WTC11 (cell line): Measurements from ENCODE around the gene ADA. TPM values are rescaled to one million over a fixed set of nuclear protein-coding genes. Genes with fewer than 3 reads are reported as not detected.

Experiments
- ATAC-seq: fragments of 200-7000 bp; cut with Tn5 transposase; 2 replicates; pipeline ENCODE4 v1.10.0; 2021; ENCODE audit warnings: mild to moderate bottlenecking, moderate library complexity
- CTCF ChIA-PET: fragments of 300-600 bp; sonication (Branson Sonifier 250); formaldehyde crosslinking; loops from one replicate; lab custom pipeline; 2021; ENCODE audit warnings: antibody characterized with exemption; lab: Charles Lee
- POLR2A ChIA-PET: fragments of 350-600 bp; sonication (Branson Sonifier 250); formaldehyde crosslinking; loops from one replicate; lab custom pipeline; 2021; ENCODE audit warnings: antibody characterized with exemption; lab: Charles Lee
- DNase-seq: peaks from one replicate; pipeline ENCODE4 v3.0.0; 2021; ENCODE audit warnings: low spot score
- H3K27ac Mint-ChIP-seq: 2 replicates; pipeline ENCODE4 v1.8.0; 2021; ENCODE audit warnings: mixed read lengths
- H3K27me3 Mint-ChIP-seq: 2 replicates; pipeline ENCODE4 v1.8.0; 2021; ENCODE audit warnings: low read depth, mild to moderate bottlenecking, moderate library complexity, mixed read lengths
- H3K36me3 Mint-ChIP-seq: 2 replicates; pipeline ENCODE4 v1.8.0; 2021; ENCODE audit warnings: mixed read lengths
- H3K4me1 Mint-ChIP-seq: 2 replicates; pipeline ENCODE4 v1.8.0; 2022; ENCODE audit warnings: mixed read lengths
- H3K4me3 Mint-ChIP-seq: 2 replicates; pipeline ENCODE4 v1.8.0; 2021; ENCODE audit warnings: mild to moderate bottlenecking, moderate library complexity, mixed read lengths
- H3K9me3 Mint-ChIP-seq: 2 replicates; pipeline ENCODE4 v1.8.0; 2021; ENCODE audit warnings: mixed read lengths
- ETV6 ChIP-seq: sonication (generic); formaldehyde crosslinking; IDR thresholded peaks from 2 replicates; pipeline ENCODE4 v1.8.1; 2022; ENCODE audit warnings: mild to moderate bottlenecking, missing genetic modification reagents
- FOXP1 ChIP-seq: sonication (generic); formaldehyde crosslinking; IDR thresholded peaks from 2 replicates; pipeline ENCODE4 v1.8.0; 2022; ENCODE audit warnings: missing genetic modification reagents, mild to moderate bottlenecking, moderate library complexity, borderline replicate concordance
- JAZF1 ChIP-seq: fragments of 250-450 bp; sonication (Bioruptor Pico); IDR thresholded peaks from 2 replicates; pipeline ENCODE4 v1.9.0; 2021; ENCODE audit warnings: moderate library complexity, mild to moderate bottlenecking, inconsistent platforms
- MYBL2 ChIP-seq: sonication (generic); formaldehyde crosslinking; IDR thresholded peaks from 2 replicates; pipeline ENCODE4 v1.8.1; 2023; ENCODE audit warnings: mild to moderate bottlenecking, moderate library complexity, missing genetic modification reagents
- NR3C1 ChIP-seq: sonication (generic); formaldehyde crosslinking; conservative IDR thresholded peaks from 2 replicates; pipeline ENCODE4 v1.8.1; 2023; ENCODE audit warnings: low read depth, mild to moderate bottlenecking, missing genetic modification reagents
- TEAD4 ChIP-seq: sonication (generic); formaldehyde crosslinking; IDR thresholded peaks from 2 replicates; pipeline ENCODE4 v1.8.0; 2022; ENCODE audit warnings: mild to moderate bottlenecking, missing genetic modification reagents
- ZNF138 ChIP-seq: sonication (generic); formaldehyde crosslinking; conservative IDR thresholded peaks from 2 replicates; pipeline ENCODE4 v1.8.1; 2022; ENCODE audit warnings: mild to moderate bottlenecking, moderate library complexity, missing genetic modification reagents
- ZNF219 ChIP-seq: sonication (generic); formaldehyde crosslinking; IDR thresholded peaks from 2 replicates; pipeline ENCODE4 v1.8.0; 2023; ENCODE audit warnings: missing genetic modification reagents, mild to moderate bottlenecking, borderline replicate concordance
- total RNA-seq: library from RNA; stranded (reverse); gene quantifications from 3 replicates; pipeline ENCODE4 v1.2.3, GENCODE V29; 2021
- TF ChIP-seq, protein P1 (sequence below): fragments of 250-450 bp; sonication (Bioruptor Pico); conservative IDR thresholded peaks from 2 replicates; pipeline ENCODE4 v1.9.0; 2021; ENCODE audit warnings: mild to moderate bottlenecking
- TF ChIP-seq, protein P2 (sequence below): sonication (generic); formaldehyde crosslinking; IDR thresholded peaks from 2 replicates; pipeline ENCODE4 v1.8.0; 2022; ENCODE audit warnings: mild to moderate bottlenecking, missing genetic modification reagents
- TF ChIP-seq, protein P3 (sequence below): fragments of 250-450 bp; sonication (Bioruptor Pico); IDR thresholded peaks from 2 replicates; pipeline ENCODE4 v1.9.0; 2021; ENCODE audit warnings: moderate library complexity, mild to moderate bottlenecking, inconsistent platforms, borderline replicate concordance
- TF ChIP-seq, protein P4 (sequence below): sonication (generic); formaldehyde crosslinking; IDR thresholded peaks from 2 replicates; pipeline ENCODE4 v1.8.1; 2023; ENCODE audit warnings: mild to moderate bottlenecking, missing genetic modification reagents, moderate library complexity
- TF ChIP-seq, protein P5 (sequence below): fragments of 250-450 bp; sonication (Bioruptor Pico); IDR thresholded peaks from 2 replicates; pipeline ENCODE4 v1.9.0; 2021; ENCODE audit warnings: mild to moderate bottlenecking
- TF ChIP-seq, protein P6 (sequence below): sonication (generic); formaldehyde crosslinking; IDR thresholded peaks from 2 replicates; pipeline ENCODE4 v1.8.1; 2022; ENCODE audit warnings: missing genetic modification reagents, borderline replicate concordance
- TF ChIP-seq, protein P7 (sequence below): fragments of 250-450 bp; sonication (Bioruptor Pico); IDR thresholded peaks from 2 replicates; pipeline ENCODE4 v1.9.0; 2021; ENCODE audit warnings: mild to moderate bottlenecking
- TF ChIP-seq, protein P8 (sequence below): sonication (generic); formaldehyde crosslinking; IDR thresholded peaks from 2 replicates; pipeline ENCODE4 v1.8.0; 2022; ENCODE audit warnings: mild to moderate bottlenecking, missing genetic modification reagents

Gene ADA
- total RNA-seq, 1 experiment from 2014 or later = 19.7 TPM

DNA sequence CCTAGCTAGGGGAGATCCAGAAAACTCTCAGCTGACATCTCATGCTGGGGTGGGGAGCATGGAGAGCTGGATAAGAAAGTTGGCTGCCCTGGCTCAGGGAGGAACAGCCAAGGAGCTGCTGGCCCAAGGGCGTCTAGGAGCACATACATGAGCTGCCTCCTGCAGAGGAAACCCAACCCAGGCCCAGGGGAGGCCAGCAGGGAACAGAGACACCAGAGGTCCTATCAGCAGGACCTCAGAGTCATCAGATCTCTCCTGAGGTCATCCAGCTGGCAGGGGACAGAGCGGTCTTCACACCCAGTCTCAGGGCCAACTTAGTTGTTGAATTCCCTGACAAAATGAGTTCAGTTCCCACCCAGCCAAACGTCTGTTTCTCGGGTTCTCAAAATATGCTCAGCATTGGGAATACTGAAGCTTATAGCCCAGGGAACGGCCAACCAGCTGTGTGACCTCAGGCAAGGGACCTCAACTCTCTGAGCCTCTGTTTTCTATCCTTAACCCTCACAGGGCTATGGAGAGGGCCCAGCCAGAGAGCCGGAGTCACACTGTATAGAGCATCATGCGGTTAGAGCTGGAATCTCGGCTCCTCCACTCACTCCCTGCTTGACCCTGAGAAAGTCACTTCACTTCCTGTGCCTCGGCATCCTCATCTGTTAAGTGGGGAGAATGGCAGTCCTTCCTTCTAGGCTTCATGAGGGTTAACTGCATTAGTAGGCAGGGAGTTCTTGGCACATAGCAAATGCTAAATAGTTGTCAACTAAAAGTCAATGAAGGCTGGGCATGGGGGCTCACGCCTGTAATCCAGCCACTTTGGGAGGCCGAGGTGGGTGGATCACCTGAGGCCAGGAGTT lies 13.8 kb downstream of the ADA start:
- H3K27ac Mint-ChIP-seq = no peak overlapping the region
- H3K4me1 Mint-ChIP-seq = peaks cover 21% of the 10 kb centered on the region
- H3K36me3 Mint-ChIP-seq = peaks cover 23% of the 10 kb centered on the region
- ATAC-seq (no peak), DNase-seq (no peak)
- peaks cover 10% of the 10 kb centered on the region for H3K9me3 Mint-ChIP-seq
- TF ChIP-seq, protein P1, sequence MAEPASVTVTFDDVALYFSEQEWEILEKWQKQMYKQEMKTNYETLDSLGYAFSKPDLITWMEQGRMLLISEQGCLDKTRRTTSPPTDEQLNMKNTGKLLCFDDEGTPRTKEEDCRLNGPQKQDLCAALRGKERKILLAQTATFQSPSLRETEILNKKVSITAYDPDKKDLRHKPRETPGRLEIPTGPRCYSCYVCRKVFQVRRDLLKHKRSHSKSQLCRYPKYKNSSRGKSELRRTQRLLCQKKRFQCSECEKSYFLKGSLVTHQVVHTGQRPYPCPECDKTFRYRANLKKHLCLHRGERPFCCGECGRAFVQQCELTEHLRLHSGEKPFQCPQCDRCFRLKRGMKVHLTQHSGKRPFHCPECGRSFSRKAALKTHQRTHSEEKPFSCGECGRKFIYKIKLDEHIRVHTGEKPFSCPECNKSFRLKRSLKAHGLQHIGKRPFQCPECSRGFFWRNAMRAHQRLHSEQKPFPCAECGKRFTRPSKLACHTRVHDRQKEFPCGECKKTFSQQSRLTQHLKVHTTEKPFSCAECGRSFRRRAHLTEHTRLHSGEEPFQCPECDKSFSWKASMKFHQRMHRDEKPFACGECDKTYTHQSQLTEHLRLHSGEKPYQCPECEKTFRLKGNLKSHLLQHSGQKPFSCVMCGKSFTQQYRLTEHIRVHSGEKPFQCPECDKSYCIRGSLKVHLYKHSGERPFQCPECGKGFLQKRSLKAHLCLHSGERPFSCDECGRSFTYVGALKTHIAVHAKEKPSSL = no peak
- TF ChIP-seq, protein P2, sequence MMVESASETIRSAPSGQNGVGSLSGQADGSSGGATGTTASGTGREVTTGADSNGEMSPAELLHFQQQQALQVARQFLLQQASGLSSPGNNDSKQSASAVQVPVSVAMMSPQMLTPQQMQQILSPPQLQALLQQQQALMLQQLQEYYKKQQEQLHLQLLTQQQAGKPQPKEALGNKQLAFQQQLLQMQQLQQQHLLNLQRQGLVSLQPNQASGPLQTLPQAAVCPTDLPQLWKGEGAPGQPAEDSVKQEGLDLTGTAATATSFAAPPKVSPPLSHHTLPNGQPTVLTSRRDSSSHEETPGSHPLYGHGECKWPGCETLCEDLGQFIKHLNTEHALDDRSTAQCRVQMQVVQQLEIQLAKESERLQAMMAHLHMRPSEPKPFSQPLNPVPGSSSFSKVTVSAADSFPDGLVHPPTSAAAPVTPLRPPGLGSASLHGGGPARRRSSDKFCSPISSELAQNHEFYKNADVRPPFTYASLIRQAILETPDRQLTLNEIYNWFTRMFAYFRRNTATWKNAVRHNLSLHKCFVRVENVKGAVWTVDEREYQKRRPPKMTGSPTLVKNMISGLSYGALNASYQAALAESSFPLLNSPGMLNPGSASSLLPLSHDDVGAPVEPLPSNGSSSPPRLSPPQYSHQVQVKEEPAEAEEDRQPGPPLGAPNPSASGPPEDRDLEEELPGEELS (CRISPR knock-in tag) = no peak
- no peak for TF ChIP-seq TEAD4 (CRISPR knock-in tag)
- TF ChIP-seq, protein P3, sequence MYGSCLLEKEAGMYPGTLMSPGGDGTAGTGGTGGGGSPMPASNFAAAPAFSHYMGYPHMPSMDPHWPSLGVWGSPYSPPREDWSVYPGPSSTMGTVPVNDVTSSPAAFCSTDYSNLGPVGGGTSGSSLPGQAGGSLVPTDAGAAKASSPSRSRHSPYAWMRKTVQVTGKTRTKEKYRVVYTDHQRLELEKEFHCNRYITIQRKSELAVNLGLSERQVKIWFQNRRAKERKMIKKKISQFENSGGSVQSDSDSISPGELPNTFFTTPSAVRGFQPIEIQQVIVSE (CRISPR knock-in tag) = no peak
- TF ChIP-seq, protein P4, sequence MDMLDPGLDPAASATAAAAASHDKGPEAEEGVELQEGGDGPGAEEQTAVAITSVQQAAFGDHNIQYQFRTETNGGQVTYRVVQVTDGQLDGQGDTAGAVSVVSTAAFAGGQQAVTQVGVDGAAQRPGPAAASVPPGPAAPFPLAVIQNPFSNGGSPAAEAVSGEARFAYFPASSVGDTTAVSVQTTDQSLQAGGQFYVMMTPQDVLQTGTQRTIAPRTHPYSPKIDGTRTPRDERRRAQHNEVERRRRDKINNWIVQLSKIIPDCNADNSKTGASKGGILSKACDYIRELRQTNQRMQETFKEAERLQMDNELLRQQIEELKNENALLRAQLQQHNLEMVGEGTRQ (CRISPR knock-in tag) = no peak
- TF ChIP-seq, protein P5, sequence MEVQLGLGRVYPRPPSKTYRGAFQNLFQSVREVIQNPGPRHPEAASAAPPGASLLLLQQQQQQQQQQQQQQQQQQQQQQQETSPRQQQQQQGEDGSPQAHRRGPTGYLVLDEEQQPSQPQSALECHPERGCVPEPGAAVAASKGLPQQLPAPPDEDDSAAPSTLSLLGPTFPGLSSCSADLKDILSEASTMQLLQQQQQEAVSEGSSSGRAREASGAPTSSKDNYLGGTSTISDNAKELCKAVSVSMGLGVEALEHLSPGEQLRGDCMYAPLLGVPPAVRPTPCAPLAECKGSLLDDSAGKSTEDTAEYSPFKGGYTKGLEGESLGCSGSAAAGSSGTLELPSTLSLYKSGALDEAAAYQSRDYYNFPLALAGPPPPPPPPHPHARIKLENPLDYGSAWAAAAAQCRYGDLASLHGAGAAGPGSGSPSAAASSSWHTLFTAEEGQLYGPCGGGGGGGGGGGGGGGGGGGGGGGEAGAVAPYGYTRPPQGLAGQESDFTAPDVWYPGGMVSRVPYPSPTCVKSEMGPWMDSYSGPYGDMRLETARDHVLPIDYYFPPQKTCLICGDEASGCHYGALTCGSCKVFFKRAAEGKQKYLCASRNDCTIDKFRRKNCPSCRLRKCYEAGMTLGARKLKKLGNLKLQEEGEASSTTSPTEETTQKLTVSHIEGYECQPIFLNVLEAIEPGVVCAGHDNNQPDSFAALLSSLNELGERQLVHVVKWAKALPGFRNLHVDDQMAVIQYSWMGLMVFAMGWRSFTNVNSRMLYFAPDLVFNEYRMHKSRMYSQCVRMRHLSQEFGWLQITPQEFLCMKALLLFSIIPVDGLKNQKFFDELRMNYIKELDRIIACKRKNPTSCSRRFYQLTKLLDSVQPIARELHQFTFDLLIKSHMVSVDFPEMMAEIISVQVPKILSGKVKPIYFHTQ (CRISPR knock-in tag) = no peak
- no peak overlapping the region for H3K4me3 Mint-ChIP-seq
- POLR2A ChIA-PET = no interaction called here
- CTCF ChIA-PET = interaction anchor here (1.2 to 2.6 kb wide), 2 partner anchors 10 to 41 kb away, joined by 3 to 7 read pairs; no protein-coding TSS in a partner anchor
- no peaks in the 10 kb centered on the region; the same call in 1 of the 2 replicates for H3K27me3 Mint-ChIP-seq

DNA sequence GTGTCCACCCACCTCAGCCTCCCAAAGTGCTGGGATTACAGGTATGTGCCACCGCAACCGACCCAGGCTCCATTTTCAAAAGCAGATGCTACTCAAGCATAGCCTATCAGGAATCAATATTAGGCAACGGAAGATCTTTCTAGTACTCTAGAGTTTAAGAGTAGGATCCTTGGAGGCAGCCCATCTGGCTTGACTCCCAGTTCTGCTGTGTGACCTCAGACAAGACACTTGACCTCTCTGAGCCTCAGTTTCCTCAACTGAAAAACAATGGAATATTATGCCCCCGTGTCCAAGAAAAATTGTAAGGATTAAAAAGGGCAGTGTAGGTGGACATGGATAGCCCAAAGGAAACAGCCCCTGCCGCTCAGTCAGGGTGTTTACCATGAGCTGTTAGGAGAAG lies 14.5 kb downstream of the ADA start:
- H3K4me1 Mint-ChIP-seq = peaks cover 14% of the 10 kb centered on the region
- TF ChIP-seq, protein P6, sequence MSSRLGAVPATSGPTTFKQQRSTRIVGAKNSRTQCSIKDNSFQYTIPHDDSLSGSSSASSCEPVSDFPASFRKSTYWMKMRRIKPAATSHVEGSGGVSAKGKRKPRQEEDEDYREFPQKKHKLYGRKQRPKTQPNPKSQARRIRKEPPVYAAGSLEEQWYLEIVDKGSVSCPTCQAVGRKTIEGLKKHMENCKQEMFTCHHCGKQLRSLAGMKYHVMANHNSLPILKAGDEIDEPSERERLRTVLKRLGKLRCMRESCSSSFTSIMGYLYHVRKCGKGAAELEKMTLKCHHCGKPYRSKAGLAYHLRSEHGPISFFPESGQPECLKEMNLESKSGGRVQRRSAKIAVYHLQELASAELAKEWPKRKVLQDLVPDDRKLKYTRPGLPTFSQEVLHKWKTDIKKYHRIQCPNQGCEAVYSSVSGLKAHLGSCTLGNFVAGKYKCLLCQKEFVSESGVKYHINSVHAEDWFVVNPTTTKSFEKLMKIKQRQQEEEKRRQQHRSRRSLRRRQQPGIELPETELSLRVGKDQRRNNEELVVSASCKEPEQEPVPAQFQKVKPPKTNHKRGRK (CRISPR knock-in tag) = no peak
- no peak for TF ChIP-seq ZNF219 (CRISPR knock-in tag)
- no peak for TF ChIP-seq ZNF138 (CRISPR knock-in tag)
- TF ChIP-seq MYBL2 (CRISPR knock-in tag) = no peak
- no peak for TF ChIP-seq NR3C1 (CRISPR knock-in tag)
- TF ChIP-seq, protein P2 (CRISPR knock-in tag) = no peak
- no peak for TF ChIP-seq FOXP1 (CRISPR knock-in tag)
- no peak for TF ChIP-seq JAZF1 (CRISPR knock-in tag)
- no peak for TF ChIP-seq ETV6
- TF ChIP-seq, protein P7, sequence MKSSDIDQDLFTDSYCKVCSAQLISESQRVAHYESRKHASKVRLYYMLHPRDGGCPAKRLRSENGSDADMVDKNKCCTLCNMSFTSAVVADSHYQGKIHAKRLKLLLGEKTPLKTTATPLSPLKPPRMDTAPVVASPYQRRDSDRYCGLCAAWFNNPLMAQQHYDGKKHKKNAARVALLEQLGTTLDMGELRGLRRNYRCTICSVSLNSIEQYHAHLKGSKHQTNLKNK (CRISPR knock-in tag) = no peak
- TF ChIP-seq, protein P8, sequence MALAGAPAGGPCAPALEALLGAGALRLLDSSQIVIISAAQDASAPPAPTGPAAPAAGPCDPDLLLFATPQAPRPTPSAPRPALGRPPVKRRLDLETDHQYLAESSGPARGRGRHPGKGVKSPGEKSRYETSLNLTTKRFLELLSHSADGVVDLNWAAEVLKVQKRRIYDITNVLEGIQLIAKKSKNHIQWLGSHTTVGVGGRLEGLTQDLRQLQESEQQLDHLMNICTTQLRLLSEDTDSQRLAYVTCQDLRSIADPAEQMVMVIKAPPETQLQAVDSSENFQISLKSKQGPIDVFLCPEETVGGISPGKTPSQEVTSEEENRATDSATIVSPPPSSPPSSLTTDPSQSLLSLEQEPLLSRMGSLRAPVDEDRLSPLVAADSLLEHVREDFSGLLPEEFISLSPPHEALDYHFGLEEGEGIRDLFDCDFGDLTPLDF = no peak
- H3K4me3 Mint-ChIP-seq = no peak overlapping the region
- H3K36me3 Mint-ChIP-seq = peaks cover 23% of the 10 kb centered on the region
- ATAC-seq (no peak), DNase-seq (no peak)
- no peaks in the 10 kb centered on the region; the same call in 1 of the 2 replicates for H3K27me3 Mint-ChIP-seq
- H3K9me3 Mint-ChIP-seq = peaks cover 10% of the 10 kb centered on the region
- ChIA-PET CTCF (interaction anchor here (1.2 to 2.6 kb wide), 2 partner anchors 11 to 42 kb away, joined by 3 to 7 read pairs; no protein-coding TSS in a partner anchor), POLR2A (no interaction called here)
- no peak overlapping the region for H3K27ac Mint-ChIP-seq
